Spleen (tissue), 11 donors: ENCODE data around the gene MDGA2. TPM values are rescaled to one million over a fixed set of nuclear protein-coding genes. Genes with fewer than 3 reads are reported as not detected.

ENCODE experiments used
- DNase-seq: peaks from one replicate; pipeline ENCODE4 v3.0.0-alpha.2; 2020
- H3K27ac ChIP-seq, 8 donors: fragments of 200-600 bp; sonication (generic) in 7 of 8; 1 replicate in 4 of 8; 2 replicates in 4 of 8; pipeline versions ENCODE4 v1.5.0 to v1.8.0; 2016 to 2021; ENCODE audit warnings: inconsistent platforms in 4 of 8, mild to moderate bottlenecking in 4 of 8, moderate library complexity in 1 of 8
- H3K27me3 ChIP-seq, 7 donors: fragments of 200-600 bp; sonication (generic) in 6 of 7; replicated peaks in 1 of 7; 1 replicate in 4 of 7; 2 replicates in 3 of 7; pipeline versions ENCODE4 v1.5.0 to v1.8.0; 2016 to 2021; ENCODE audit warnings: inconsistent platforms in 3 of 7, mild to moderate bottlenecking in 1 of 7
- H3K36me3 ChIP-seq, 6 donors: fragments of 200-600 bp; sonication (generic) in 5 of 6; 1 replicate in 4 of 6; 2 replicates in 2 of 6; pipeline versions ENCODE4 v1.5.0 to v1.8.0; 2016 to 2021; ENCODE audit warnings: inconsistent platforms in 2 of 6
- H3K4me1 ChIP-seq, 6 donors: fragments of 200-600 bp; sonication (generic) in 5 of 6; 1 replicate in 3 of 6; 2 replicates in 3 of 6; pipeline versions ENCODE4 v1.5.0 to v1.8.0; 2016 to 2021; ENCODE audit warnings: inconsistent platforms in 3 of 6
- H3K4me3 ChIP-seq, 8 donors: fragments of 200-600 bp; sonication (generic) in 7 of 8; 1 replicate in 4 of 8; 2 replicates in 4 of 8; pipeline versions ENCODE4 v1.5.0 to v1.8.0; 2016 to 2021; ENCODE audit warnings: inconsistent platforms in 4 of 8, mild to moderate bottlenecking in 4 of 8, moderate library complexity in 2 of 8
- H3K9me3 ChIP-seq, 8 donors: fragments of 200-600 bp; sonication (generic) in 7 of 8; 1 replicate in 4 of 8; 2 replicates in 4 of 8; pipeline versions ENCODE4 v1.5.0 to v1.8.0; 2016 to 2021; ENCODE audit warnings: inconsistent platforms in 4 of 8
- POLR2A ChIP-seq, 3 donors: fragments of 450-650 bp; IDR thresholded peaks; one replicate each; pipeline ENCODE4 v1.5.1; 2017; ENCODE audit warnings: antibody characterized with exemption in 3 of 3, mild to moderate bottlenecking in 1 of 3
- POLR2AphosphoS5 ChIP-seq, 3 donors: sonication (generic); formaldehyde crosslinking; IDR thresholded peaks; one replicate each; pipeline ENCODE4 v1.5.1; 2017; ENCODE audit warnings: antibody characterized with exemption in 3 of 3
- WGBS, 5 donors: extraction: QIAGEN DNeasy Blood & Tissue Kit in 3 of 5; methylation state at CpG; one replicate each; pipeline versions ENCODE4 v1.1.5 to v1.1.7; 2013 to 2018; 5-methylcytosine and 5-hydroxymethylcytosine counted together
- intact Hi-C: fragments of 100-400 bp; cut with DNase I; formaldehyde crosslinking; loops from one replicate; pipeline ENCODE4 v1.15.0; 2023; ENCODE audit warnings: low total_unique reads
- polyA plus RNA-seq, 3 donors: library from polyadenylated mRNA; stranded (reverse); fragments of 200-250 nt; gene quantifications; one replicate each; pipeline ENCODE4 v1.2.1, GENCODE V29; 2013
- total RNA-seq, 7 donors: library from RNA; depleted of rRNA in 3 of 7; stranded (reverse); fragments of >200 nt in 3 of 7; fragmentation: NEBNext Ultra II Directional in 4 of 7; extraction: Animal tissue kit (Norgen Biotek cat#: 25700) in 4 of 7; gene quantifications; one replicate each; pipeline versions ENCODE4 v1.1.0 to v1.2.1, GENCODE V29; 2016 to 2021
- TF ChIP-seq, protein P1 (sequence below), 11 experiments: fragments of 200-600 bp in 7 of 11; fragments of 450-650 bp in 4 of 11; sonication (generic) in 4 of 11; IDR thresholded peaks in 8 of 11; conservative IDR thresholded peaks in 3 of 11; 1 replicate in 7 of 11; 2 replicates in 4 of 11; pipeline versions ENCODE4 v1.4.0 to v1.8.0; 2016 to 2021; ENCODE audit warnings: antibody characterized with exemption in 11 of 11, inconsistent platforms in 4 of 11, mild to moderate bottlenecking in 1 of 11
- donor health status: healthy with polysubstance abuse.
- donor health status: DM: no; HTN: no; CAD: no; lungs with moderate emphysema.
- donor health status: DM: no; HTN: no; CAD: no.
- donor health status: Bipolar disorder and iron deficiency.
- donor health status: healthy.
- donor health status: DM: no; HTN: no; CAD: no.
- donor health status: DM: yes; HTN: yes; CAD: no.

The MDGA2 gene
- total and polyA plus RNA-seq, 10 donors = 0.06 to 0.26 (median 0.07) TPM; not detected in 7

DNA sequence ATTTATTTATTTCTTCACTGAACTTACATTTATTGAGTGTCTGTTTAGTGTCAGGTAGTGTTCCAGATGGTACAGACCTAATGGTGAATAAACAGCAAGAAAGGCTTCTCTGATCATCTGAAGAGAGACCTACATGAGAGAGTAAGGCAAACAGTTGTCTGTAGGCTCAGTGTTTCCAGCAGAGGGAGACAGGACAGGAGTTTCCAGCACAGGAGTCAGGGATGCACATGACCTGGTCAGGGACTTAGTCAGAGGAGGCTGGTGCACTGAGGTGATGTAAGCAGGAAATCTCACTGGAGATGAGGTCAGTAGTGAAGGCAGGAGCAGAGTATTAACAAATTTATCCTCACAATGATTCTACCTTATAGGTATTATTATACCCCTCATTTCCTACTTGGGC, 233.2 kb downstream of the MDGA2 start:
- H3K4me3 ChIP-seq = no peak overlapping the region
- no peaks in the 10 kb centered on the region for H3K36me3 ChIP-seq
- no peaks in the 10 kb centered on the region for H3K4me1 ChIP-seq
- TF ChIP-seq POLR2AphosphoS5 (IDR thresholded peaks at IDR 0.05) (no peak), POLR2A (IDR thresholded peaks at IDR 0.05) (no peak)
- TF ChIP-seq, protein P1, sequence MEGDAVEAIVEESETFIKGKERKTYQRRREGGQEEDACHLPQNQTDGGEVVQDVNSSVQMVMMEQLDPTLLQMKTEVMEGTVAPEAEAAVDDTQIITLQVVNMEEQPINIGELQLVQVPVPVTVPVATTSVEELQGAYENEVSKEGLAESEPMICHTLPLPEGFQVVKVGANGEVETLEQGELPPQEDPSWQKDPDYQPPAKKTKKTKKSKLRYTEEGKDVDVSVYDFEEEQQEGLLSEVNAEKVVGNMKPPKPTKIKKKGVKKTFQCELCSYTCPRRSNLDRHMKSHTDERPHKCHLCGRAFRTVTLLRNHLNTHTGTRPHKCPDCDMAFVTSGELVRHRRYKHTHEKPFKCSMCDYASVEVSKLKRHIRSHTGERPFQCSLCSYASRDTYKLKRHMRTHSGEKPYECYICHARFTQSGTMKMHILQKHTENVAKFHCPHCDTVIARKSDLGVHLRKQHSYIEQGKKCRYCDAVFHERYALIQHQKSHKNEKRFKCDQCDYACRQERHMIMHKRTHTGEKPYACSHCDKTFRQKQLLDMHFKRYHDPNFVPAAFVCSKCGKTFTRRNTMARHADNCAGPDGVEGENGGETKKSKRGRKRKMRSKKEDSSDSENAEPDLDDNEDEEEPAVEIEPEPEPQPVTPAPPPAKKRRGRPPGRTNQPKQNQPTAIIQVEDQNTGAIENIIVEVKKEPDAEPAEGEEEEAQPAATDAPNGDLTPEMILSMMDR (IDR thresholded peaks at IDR 0.05 in 8 of 11, conservative IDR thresholded peaks at IDR 0.05 in 3 of 11) = no peak
- H3K9me3 ChIP-seq = no peaks in the 10 kb centered on the region
- no peak overlapping the region for H3K27ac ChIP-seq
- H3K27me3 ChIP-seq = no peaks in the 10 kb centered on the region
- intact Hi-C loops = no loop called here
- DNase-seq = no peak

GRCh38 chr14:47439953-47440352, 235.5 kb downstream of the MDGA2 start:
- 60 to 82% (median 72%) methylated on average over 2 of the region's 2 CpGs for WGBS, 5 donors
- no peak for TF ChIP-seq POLR2A (IDR thresholded peaks at IDR 0.05)
- intact Hi-C loops = no loop called here

DNA sequence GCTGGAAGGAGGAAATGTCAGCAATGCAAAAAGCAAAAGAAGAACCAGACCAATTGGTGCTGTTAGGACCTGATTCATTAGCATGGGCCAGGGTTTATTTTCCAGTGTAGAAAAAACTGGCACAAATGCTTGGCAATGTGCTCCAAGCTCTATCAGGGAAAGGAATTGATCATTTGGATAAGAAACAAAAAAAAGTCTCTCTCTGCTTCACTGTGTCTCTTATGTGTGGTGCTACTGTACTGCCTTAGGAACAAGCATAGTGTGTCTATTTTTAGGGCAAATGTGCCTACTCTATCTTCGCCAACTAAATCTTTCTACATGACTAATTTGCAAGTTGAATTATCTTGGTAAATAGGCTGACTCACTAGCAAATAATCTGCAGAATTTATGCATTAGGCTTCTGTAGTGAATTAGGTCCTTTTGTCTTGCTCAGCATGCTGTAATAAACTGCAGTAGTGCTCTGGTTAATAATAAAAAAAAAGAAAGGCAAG, 236.7 kb downstream of the MDGA2 start:
- intact Hi-C loops = no loop called here
- WGBS, 5 donors = 58 to 77% (median 72%) methylated on average over 1 of the region's 1 CpG
- Histone ChIP-seq H3K27ac (no peak overlapping the region), H3K27me3 (no peaks in the 10 kb centered on the region), H3K4me3 (no peak overlapping the region), H3K36me3 (no peaks in the 10 kb centered on the region), H3K4me1 (no peaks in the 10 kb centered on the region), H3K9me3 (no peaks in the 10 kb centered on the region)
- no peak for DNase-seq
- TF ChIP-seq, protein P1 (IDR thresholded peaks at IDR 0.05 in 8 of 11, conservative IDR thresholded peaks at IDR 0.05 in 3 of 11) = no peak

More at GRCh38 chr14:47439953-47440352, 235.5 kb downstream of the MDGA2 start:
- DNase-seq = no peak
- no peaks in the 10 kb centered on the region for H3K9me3 ChIP-seq
- no peaks in the 10 kb centered on the region for H3K27me3 ChIP-seq
- H3K36me3 ChIP-seq = no peaks in the 10 kb centered on the region
- no peaks in the 10 kb centered on the region for H3K4me1 ChIP-seq
- no peak overlapping the region for H3K4me3 ChIP-seq
- H3K27ac ChIP-seq = no peak overlapping the region

GRCh38 chr14:47435331-47435965, 240.0 kb downstream of the MDGA2 start:
- Histone ChIP-seq H3K9me3 (no peaks in the 10 kb centered on the region), H3K27ac (no peak overlapping the region), H3K36me3 (no peaks in the 10 kb centered on the region), H3K4me3 (no peak overlapping the region), H3K4me1 (no peaks in the 10 kb centered on the region), H3K27me3 (no peaks in the 10 kb centered on the region)
- DNase-seq = no peak
- intact Hi-C loops = no loop called here
- 38 to 73% (median 55%) methylated on average over 1 of the region's 1 CpG for WGBS, 5 donors
- no peak for TF ChIP-seq POLR2A (IDR thresholded peaks at IDR 0.05)
- TF ChIP-seq, protein P1 (IDR thresholded peaks at IDR 0.05 in 8 of 11, conservative IDR thresholded peaks at IDR 0.05 in 3 of 11) = no peak
- TF ChIP-seq POLR2AphosphoS5 (IDR thresholded peaks at IDR 0.05) = no peak
